LNCAP (cell line): ENCODE data around the gene UBXN7.

Experiments
- TF ChIP-seq, protein P1 (sequence below): fragments of 450-650 bp; IDR thresholded peaks from 2 replicates; pipeline ENCODE4 v1.5.1; 2017; ENCODE audit warnings: mild to moderate bottlenecking

The UBXN7 gene

DNA sequence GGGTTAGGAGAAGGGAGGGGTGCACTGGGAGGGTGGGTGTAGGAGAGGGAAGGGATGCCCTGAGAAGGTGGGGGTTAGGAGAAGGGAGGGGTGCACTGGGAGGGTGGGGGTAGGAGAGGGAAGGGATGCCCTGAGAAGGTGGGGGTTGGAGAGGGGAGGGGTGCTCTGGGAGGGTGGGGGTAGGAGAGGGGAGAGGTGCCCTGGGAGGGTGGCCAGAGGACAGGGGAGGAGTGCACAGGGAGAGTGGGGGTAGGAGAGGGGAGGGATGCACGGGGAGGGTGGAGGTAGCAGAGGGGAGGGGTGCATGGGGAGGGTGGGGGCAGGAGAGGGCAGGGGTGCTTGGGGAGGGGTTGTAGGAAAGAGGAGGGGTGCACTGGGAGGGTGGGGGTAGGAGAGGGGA, 97.2 kb downstream of the UBXN7 start:
- TF ChIP-seq, protein P1, sequence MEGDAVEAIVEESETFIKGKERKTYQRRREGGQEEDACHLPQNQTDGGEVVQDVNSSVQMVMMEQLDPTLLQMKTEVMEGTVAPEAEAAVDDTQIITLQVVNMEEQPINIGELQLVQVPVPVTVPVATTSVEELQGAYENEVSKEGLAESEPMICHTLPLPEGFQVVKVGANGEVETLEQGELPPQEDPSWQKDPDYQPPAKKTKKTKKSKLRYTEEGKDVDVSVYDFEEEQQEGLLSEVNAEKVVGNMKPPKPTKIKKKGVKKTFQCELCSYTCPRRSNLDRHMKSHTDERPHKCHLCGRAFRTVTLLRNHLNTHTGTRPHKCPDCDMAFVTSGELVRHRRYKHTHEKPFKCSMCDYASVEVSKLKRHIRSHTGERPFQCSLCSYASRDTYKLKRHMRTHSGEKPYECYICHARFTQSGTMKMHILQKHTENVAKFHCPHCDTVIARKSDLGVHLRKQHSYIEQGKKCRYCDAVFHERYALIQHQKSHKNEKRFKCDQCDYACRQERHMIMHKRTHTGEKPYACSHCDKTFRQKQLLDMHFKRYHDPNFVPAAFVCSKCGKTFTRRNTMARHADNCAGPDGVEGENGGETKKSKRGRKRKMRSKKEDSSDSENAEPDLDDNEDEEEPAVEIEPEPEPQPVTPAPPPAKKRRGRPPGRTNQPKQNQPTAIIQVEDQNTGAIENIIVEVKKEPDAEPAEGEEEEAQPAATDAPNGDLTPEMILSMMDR, result no peak

DNA sequence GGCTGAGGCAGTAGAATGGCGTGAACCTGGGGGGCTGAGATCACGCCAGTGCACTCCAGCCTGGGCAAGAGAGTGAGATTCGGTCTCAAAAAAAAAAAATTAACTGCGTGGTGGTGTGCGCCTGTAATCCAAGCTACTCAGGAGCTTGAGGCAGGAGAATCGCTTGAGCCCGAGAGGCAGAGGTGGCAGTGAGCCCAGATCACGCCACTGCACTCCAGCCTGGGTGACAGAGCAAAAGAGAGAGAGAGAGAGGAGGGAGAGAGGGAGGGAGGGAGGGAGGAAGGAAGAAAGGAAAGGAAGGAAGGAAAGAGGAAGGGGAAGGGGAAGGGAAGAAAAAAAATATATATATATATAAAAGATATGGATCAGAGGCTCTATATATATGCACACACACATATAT, 100.1 kb downstream of the UBXN7 start:
- TF ChIP-seq, protein P1, result no peak

DNA sequence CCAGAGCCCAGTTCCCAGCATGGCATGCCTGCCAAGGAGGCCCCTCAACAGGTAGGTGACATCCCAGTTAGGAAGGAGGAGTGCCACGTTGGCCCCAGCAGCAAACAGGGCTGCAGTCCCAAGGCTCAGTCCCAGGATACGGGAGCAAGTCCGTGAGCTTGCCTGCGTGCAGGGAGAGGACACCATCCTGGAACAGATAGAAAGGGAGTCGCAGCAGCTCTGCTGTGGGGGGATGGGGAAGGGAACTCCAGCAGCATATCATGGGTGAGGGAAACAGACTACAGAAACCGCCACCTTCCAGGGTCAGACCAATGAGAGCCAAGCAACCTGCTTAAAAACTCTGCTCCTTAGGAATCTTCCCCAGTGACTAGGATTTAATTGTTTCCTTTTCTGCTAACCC, 104.8 kb downstream of the UBXN7 start:
- TF ChIP-seq, protein P1, result no peak

DNA sequence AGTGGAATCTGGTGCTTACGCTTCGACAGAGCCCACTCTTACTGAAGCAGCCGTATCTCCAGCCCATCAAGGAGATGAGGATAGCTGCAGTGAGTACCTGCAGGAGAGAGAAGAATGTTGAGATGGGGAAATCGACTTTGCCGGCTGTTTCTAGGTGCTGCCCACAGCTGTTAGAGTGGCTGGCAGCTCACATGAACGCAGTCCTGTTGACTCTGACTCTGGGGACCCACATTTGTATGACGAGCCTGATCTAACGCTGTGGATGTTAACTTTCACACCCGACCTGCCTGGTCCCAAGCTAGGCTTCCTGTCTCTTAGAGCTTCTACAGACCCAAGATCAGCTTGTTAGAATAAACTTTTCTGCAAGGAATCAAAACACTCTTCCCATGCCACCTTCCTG, 105.3 kb downstream of the UBXN7 start:
- TF ChIP-seq, protein P1, result no peak

DNA sequence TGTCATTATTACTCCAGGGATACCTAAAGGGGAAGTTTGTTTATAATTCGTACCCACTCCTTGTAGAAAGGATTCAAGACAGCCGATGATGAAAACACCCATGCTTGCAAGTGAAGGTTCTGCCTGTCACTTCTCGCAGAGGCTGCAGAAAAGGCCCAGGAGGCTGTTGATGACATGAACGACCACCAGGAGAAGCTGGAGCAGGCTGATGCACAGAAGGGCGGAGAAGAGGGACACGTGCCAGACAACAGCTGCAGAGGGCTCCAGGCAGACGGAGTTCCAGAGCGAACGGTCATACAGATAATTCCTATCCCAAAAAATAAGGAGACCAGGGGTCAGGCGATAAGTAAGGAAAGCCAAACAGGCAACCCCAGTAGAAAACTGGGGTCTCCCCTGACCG, 108.5 kb downstream of the UBXN7 start:
- TF ChIP-seq, protein P1, result no peak

DNA sequence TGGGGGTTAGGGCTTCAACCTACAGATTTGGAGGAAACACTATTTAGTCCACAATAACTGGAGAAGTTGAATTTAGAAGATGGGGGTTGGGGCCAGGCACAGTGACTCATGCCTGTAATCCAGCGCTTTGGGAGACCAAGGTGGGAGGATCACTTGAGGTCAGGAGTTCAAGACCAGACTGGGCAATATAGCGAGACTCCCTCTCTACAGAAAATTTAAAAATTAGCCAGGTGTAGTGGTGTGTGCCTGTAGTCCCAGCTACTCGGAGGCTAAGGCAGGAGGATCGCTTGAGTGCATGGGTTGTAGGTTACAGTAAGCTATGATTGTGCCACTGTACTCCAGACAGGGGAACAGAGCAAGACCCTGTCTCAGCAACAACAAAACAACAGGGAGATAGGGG, 109.2 kb downstream of the UBXN7 start:
- TF ChIP-seq, protein P1, result no peak

DNA sequence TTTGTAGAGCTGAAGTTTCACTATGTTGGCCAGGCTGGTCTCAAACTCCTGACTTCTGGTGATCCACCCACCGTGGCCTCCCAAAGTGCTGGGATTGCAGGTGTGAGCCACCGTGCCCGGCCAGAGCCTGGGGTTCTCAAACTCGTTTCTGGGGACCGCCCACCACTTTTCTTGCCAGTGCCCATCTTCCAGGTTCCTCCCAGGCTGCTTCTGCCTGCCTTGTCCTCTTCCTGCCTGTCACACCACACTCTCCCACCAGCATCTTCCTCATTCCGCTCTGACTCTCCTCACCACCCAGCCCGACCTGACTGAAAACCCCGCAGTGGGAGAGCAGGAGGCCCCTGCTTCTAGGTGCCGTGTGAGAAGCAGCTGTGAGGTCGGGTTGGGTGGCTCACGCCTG, 111.1 kb downstream of the UBXN7 start:
- TF ChIP-seq, protein P1, result no peak

DNA sequence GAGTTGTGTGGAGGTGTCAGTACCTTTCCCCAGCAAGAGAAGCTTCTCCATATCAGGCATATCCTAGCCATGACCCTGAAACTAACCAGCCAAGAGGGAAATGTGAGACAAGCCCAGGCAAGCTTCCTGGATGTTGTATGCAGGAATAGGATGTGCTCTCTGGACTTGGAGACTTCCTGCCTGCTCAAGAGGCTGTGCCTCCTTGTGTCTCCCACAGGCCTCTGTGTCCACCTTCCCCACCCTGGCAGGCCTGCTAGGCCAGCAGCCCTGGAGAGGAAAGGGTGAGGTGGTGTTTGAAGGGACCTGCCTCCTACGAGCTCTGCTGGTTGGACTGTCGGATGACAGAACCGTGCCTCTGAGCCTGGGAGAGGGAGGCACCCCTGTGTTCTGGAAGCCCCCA, 112.1 kb downstream of the UBXN7 start:
- TF ChIP-seq, protein P1, result no peak
